Naive thymus-derived CD4-positive, alpha-beta T cell (primary cell): ENCODE data around the gene HOXB4. TPM values are rescaled to one million over a fixed set of nuclear protein-coding genes. Genes with fewer than 3 reads are reported as not detected.

Experiments used
- ATAC-seq: fragments of 150-1000 bp; cut with Tn5 transposase; 2 replicates; pipeline ENCODE4 v1.10.0; 2021; ENCODE audit warnings: mild to moderate bottlenecking, moderate library complexity
- CTCF ChIA-PET: fragments of 350-600 bp; sonication (Branson Sonifier 250); formaldehyde crosslinking; loops from one replicate; lab custom pipeline; 2021; ENCODE audit warnings: antibody characterized with exemption; lab: Charles Lee
- POLR2A ChIA-PET: fragments of 350-600 bp; sonication (Branson Sonifier 250); formaldehyde crosslinking; loops from one replicate; lab custom pipeline; 2021; ENCODE audit warnings: antibody characterized with exemption, inconsistent platforms; lab: Charles Lee
- DNase-seq, 9 donors: peaks; one replicate each; pipeline versions ENCODE4 v3.0.0 to v3.0.0-alpha.2; 2020 to 2022; ENCODE audit warnings: mixed read lengths in 1 of 9
- H3K27ac ChIP-seq: one replicate; pipeline ENCODE4 v1.7.0; 2013; ENCODE audit warnings: mild to moderate bottlenecking, low read depth, low read length, moderate library complexity
- H3K27me3 ChIP-seq, 2 donors: one replicate each; pipeline ENCODE4 v1.7.0; 2013; ENCODE audit warnings: low read length in 2 of 2, mild to moderate bottlenecking in 2 of 2, moderate library complexity in 2 of 2; ENCODE audit not compliant: control insufficient read depth in 2 of 2, insufficient read depth in 2 of 2
- H3K36me3 ChIP-seq, 3 experiments: 1 replicate in 2 of 3; 2 replicates in 1 of 3; pipeline ENCODE4 v1.7.0; 2013; ENCODE audit warnings: low read length in 3 of 3, mild to moderate bottlenecking in 3 of 3, moderate library complexity in 1 of 3; ENCODE audit not compliant: insufficient read depth in 3 of 3, control insufficient read depth in 2 of 3
- H3K4me1 ChIP-seq, 2 donors: one replicate each; pipeline ENCODE4 v1.7.0; 2013; ENCODE audit warnings: low read length in 2 of 2, mild to moderate bottlenecking in 2 of 2, moderate library complexity in 1 of 2; ENCODE audit not compliant: control insufficient read depth in 2 of 2, insufficient read depth in 2 of 2
- H3K4me3 ChIP-seq: 2 replicates; pipeline ENCODE4 v1.7.0; 2013; ENCODE audit warnings: mild to moderate bottlenecking, low read length
- H3K9me3 ChIP-seq, 3 experiments: 1 replicate in 2 of 3; 2 replicates in 1 of 3; pipeline ENCODE4 v1.7.0; 2013; ENCODE audit warnings: low read length in 3 of 3; ENCODE audit not compliant: control insufficient read depth in 2 of 3
- H3K27ac Mint-ChIP-seq, 9 donors: one replicate each; pipeline ENCODE4 v1.8.0; 2020 to 2022; ENCODE audit warnings: mixed read lengths in 9 of 9, mild to moderate bottlenecking in 8 of 9, moderate library complexity in 5 of 9, inconsistent platforms in 2 of 9
- H3K27me3 Mint-ChIP-seq, 5 donors: one replicate each; pipeline ENCODE4 v1.8.0; 2021 to 2022; ENCODE audit warnings: mixed read lengths in 5 of 5, mild to moderate bottlenecking in 1 of 5
- H3K36me3 Mint-ChIP-seq, 5 donors: one replicate each; pipeline ENCODE4 v1.8.0; 2020 to 2022; ENCODE audit warnings: mixed read lengths in 5 of 5, mild to moderate bottlenecking in 3 of 5, inconsistent platforms in 1 of 5
- H3K4me1 Mint-ChIP-seq, 7 donors: one replicate each; pipeline ENCODE4 v1.8.0; 2020 to 2022; ENCODE audit warnings: mixed read lengths in 7 of 7, mild to moderate bottlenecking in 3 of 7, inconsistent platforms in 1 of 7
- H3K4me3 Mint-ChIP-seq, 10 donors: one replicate each; pipeline ENCODE4 v1.8.0; 2020 to 2022; ENCODE audit warnings: mild to moderate bottlenecking in 10 of 10, mixed read lengths in 10 of 10, moderate library complexity in 6 of 10, inconsistent platforms in 2 of 10
- H3K9me3 Mint-ChIP-seq, 11 donors: one replicate each; pipeline ENCODE4 v1.8.0; 2020 to 2022; ENCODE audit warnings: mixed read lengths in 11 of 11, mild to moderate bottlenecking in 4 of 11, inconsistent platforms in 1 of 11, moderate library complexity in 1 of 11
- intact Hi-C, 2 donors: fragments of 100-400 bp; cut with micrococcal nuclease; formaldehyde crosslinking; loops; one replicate each; pipeline ENCODE4 v1.15.1; 2023
- polyA plus RNA-seq, 2 donors: library from polyadenylated mRNA; unstranded; fragments of 300-500 nt; fragmentation: Illumina TruSeq; gene quantifications; one replicate each; pipeline ENCODE4 v1.2.3, GENCODE V29; 2021
- total RNA-seq, 6 experiments: library from RNA in 5 of 6; stranded (reverse) in 5 of 6; gene quantifications; 1 replicate in 5 of 6; 2 replicates in 1 of 6; pipeline ENCODE4 v1.2.3 and lab custom pipeline; 2021 to 2026

Gene HOXB4
- total and polyA plus RNA-seq, 7 experiments from 2014 or later, result 0.34 to 7.9 (median 2.4) TPM; not detected in 2

GRCh38 chr17:48546137-48546923 is 31.8 kb downstream of the HOXB4 start:
- H3K36me3 ChIP-seq, result peaks cover 0 to 5% (median 0%) of the 10 kb centered on the region in 3 experiments
- ChIA-PET CTCF (interaction anchor here (0.6 to 1.8 kb wide), 3 partner anchors 8 to 54 kb away, joined by 3 to 7 read pairs (median 4); no protein-coding TSS in a partner anchor), POLR2A (interaction anchor here (0.7 to 4.3 kb wide), 7 partner anchors 11 to 92 kb away, joined by 3 to 24 read pairs (median 3); no protein-coding TSS in a partner anchor)
- H3K27ac ChIP-seq, result peak overlapping the region; percentile 90
- H3K4me1 Mint-ChIP-seq, result peaks cover 20 to 62% (median 49%) of the 10 kb centered on the region in 7 donors
- H3K4me3 ChIP-seq, result peak overlapping the region; percentile 31
- H3K27me3 Mint-ChIP-seq, result peaks cover 0 to 22% (median 10%) of the 10 kb centered on the region in 5 donors
- no peaks in the 10 kb centered on the region for H3K27me3 ChIP-seq
- peak overlapping the region; percentile 15 to 100 (median 94) for H3K4me3 Mint-ChIP-seq
- ATAC-seq (no peak), DNase-seq (no peak)
- H3K9me3 ChIP-seq, result no peaks in the 10 kb centered on the region
- peak overlapping the region; percentile 87 to 100 (median 95) for H3K27ac Mint-ChIP-seq
- intact Hi-C loops, result loop anchor here in 1 of 2 donors (10.0 kb wide), 1 partner anchor 348 kb away; the partner anchor contains the start of gene ATP5MC1
- H3K36me3 Mint-ChIP-seq, result peaks cover 0 to 21% (median 8%) of the 10 kb centered on the region in 5 donors
- no peaks in the 10 kb centered on the region for H3K9me3 Mint-ChIP-seq
- peaks cover 0 to 29% of the 10 kb centered on the region in 2 donors for H3K4me1 ChIP-seq

GRCh38 chr17:48545539-48545938 is 32.6 kb downstream of the HOXB4 start:
- H3K27me3 ChIP-seq, result no peaks in the 10 kb centered on the region
- CTCF ChIA-PET, result no interaction called here
- H3K27ac Mint-ChIP-seq, result peak overlapping the region; percentile 54 to 100 (median 95)

GRCh38 chr17:48545022-48545375 is 33.2 kb downstream of the HOXB4 start, which contains the start of gene HOXB2:
Gene HOXB2, minus strand, starts transcription at chr17:48545109. Its CDS starts 198 bp downstream, at chr17:48544911.
- Mint-ChIP-seq H3K9me3 (no peaks in the 10 kb centered on the region), H3K27me3 (peaks cover 0 to 22% (median 10%) of the 10 kb centered on the region in 5 donors), H3K4me3 (peak within 1 kb of the TSS; percentile 94 to 100 (median 95)), H3K4me1 (peaks cover 20 to 73% (median 58%) of the 10 kb centered on the region in 7 donors), H3K36me3 (peaks cover 0 to 25% (median 8%) of the 10 kb centered on the region in 5 donors), H3K27ac (peak within 1 kb of the TSS; percentile 87 to 100 (median 95))
- Histone ChIP-seq H3K27ac (peak within 1 kb of the TSS; percentile 90), H3K4me3 (peak within 1 kb of the TSS; percentile 80), H3K4me1 (peaks cover 0 to 34% of the 10 kb centered on the region in 2 donors), H3K36me3 (peaks cover 0 to 5% (median 0%) of the 10 kb centered on the region in 3 experiments), H3K9me3 (no peaks in the 10 kb centered on the region), H3K27me3 (no peaks in the 10 kb centered on the region)
- intact Hi-C loops, result loop anchor here in 1 of 2 donors (10.0 kb wide), 1 partner anchor 350 kb away; the partner anchor contains the start of gene ATP5MC1
- ChIA-PET POLR2A (interaction anchor here (1.1 to 4.3 kb wide), 2 partner anchors 12 to 35 kb away, joined by 3 to 24 read pairs; no protein-coding TSS in a partner anchor), CTCF (no interaction called here)
- no peak for ATAC-seq
- no peak for DNase-seq

More at GRCh38 chr17:48545539-48545938, 32.6 kb downstream of the HOXB4 start:
- H3K4me3 ChIP-seq, result no peak overlapping the region
- Mint-ChIP-seq H3K4me3 (peak overlapping the region; percentile 94 to 100 (median 95)), H3K4me1 (peaks cover 20 to 68% (median 54%) of the 10 kb centered on the region in 7 donors), H3K27me3 (peaks cover 0 to 22% (median 10%) of the 10 kb centered on the region in 5 donors), H3K9me3 (no peaks in the 10 kb centered on the region), H3K36me3 (peaks cover 0 to 24% (median 8%) of the 10 kb centered on the region in 5 donors)
- H3K36me3 ChIP-seq, result peaks cover 0 to 5% (median 0%) of the 10 kb centered on the region in 3 experiments
- H3K9me3 ChIP-seq, result no peaks in the 10 kb centered on the region
- peaks cover 0 to 29% of the 10 kb centered on the region in 2 donors for H3K4me1 ChIP-seq
- intact Hi-C loops, result loop anchor here in 1 of 2 donors (10.0 kb wide), 1 partner anchor 349 kb away; the partner anchor contains the start of gene ATP5MC1
- POLR2A ChIA-PET, result interaction anchor here (1.0 to 4.3 kb wide), 3 partner anchors 11 to 34 kb away, joined by 3 to 24 read pairs (median 3); no protein-coding TSS in a partner anchor
- peak overlapping the region; percentile 90 for H3K27ac ChIP-seq
- DNase-seq, result no peak
- no peak for ATAC-seq

- Histone ChIP-seq H3K4me3 (peak overlapping the region; percentile 80), H3K36me3 (peaks cover 0 to 5% (median 0%) of the 10 kb centered on the region in 3 experiments), H3K9me3 (no peaks in the 10 kb centered on the region), H3K27me3 (no peaks in the 10 kb centered on the region), H3K4me1 (peaks cover 0 to 37% of the 10 kb centered on the region in 2 donors), H3K27ac (peak overlapping the region; percentile 90)
- H3K36me3 Mint-ChIP-seq, result peaks cover 0 to 25% (median 8%) of the 10 kb centered on the region in 5 donors
- H3K4me3 Mint-ChIP-seq, result peak overlapping the region; percentile 94 to 100 (median 95)
- peak in 6 of 9 donors; percentile 27 to 59 (median 34) for DNase-seq
- H3K9me3 Mint-ChIP-seq, result no peaks in the 10 kb centered on the region
- H3K4me1 Mint-ChIP-seq, result peaks cover 20 to 77% (median 62%) of the 10 kb centered on the region in 7 donors
- no peak for ATAC-seq
- peaks cover 0 to 23% (median 10%) of the 10 kb centered on the region in 5 donors for H3K27me3 Mint-ChIP-seq
- ChIA-PET POLR2A (interaction anchor here (0.7 to 2.4 kb wide), 6 partner anchors 9 to 51 kb away, joined by 3 to 12 read pairs (median 3); no protein-coding TSS in a partner anchor), CTCF (no interaction called here)
- intact Hi-C loops, result loop anchor here (1.0 to 10.0 kb wide), 6 partner anchors 34 to 350 kb away; partner anchors contain the start of genes ATP5MC1 (in 1 of the 2) and HOXB4 (in 1 of the 2)
- peak overlapping the region; percentile 87 to 100 (median 95) for H3K27ac Mint-ChIP-seq
Observed at GRCh38 chr17:48544349-48545021, 33.7 kb downstream of the HOXB4 start.

GRCh38 chr17:48543854-48544348 is 34.2 kb downstream of the HOXB4 start:
- peaks cover 20 to 77% (median 61%) of the 10 kb centered on the region in 7 donors for H3K4me1 Mint-ChIP-seq
- peak in 5 of 9 donors; percentile 27 to 71 (median 38) for DNase-seq

More at GRCh38 chr17:48543854-48544348, 34.2 kb downstream of the HOXB4 start:
- ChIA-PET CTCF (no interaction called here), POLR2A (interaction anchor here (0.7 to 2.4 kb wide), 6 partner anchors 9 to 52 kb away, joined by 3 to 12 read pairs (median 3); no protein-coding TSS in a partner anchor)
- Histone ChIP-seq H3K36me3 (peaks cover 0 to 5% (median 0%) of the 10 kb centered on the region in 3 experiments), H3K27ac (peak overlapping the region; percentile 90), H3K4me3 (peak overlapping the region; percentile 80), H3K9me3 (no peaks in the 10 kb centered on the region), H3K4me1 (peaks cover 0 to 37% of the 10 kb centered on the region in 2 donors), H3K27me3 (no peaks in the 10 kb centered on the region)
- Mint-ChIP-seq H3K27ac (peak overlapping the region; percentile 87 to 100 (median 95)), H3K27me3 (peaks cover 0 to 23% (median 10%) of the 10 kb centered on the region in 5 donors), H3K36me3 (peaks cover 0 to 24% (median 8%) of the 10 kb centered on the region in 5 donors), H3K9me3 (no peaks in the 10 kb centered on the region), H3K4me3 (peak overlapping the region; percentile 94 to 100 (median 95))
- intact Hi-C loops, result loop anchor here (1.0 to 10.0 kb wide), 9 partner anchors 31 to 351 kb away; partner anchors contain the start of genes HOXB4 (in 2 of the 2) and ATP5MC1 (in 1 of the 2)
- peak; percentile 47 for ATAC-seq
